Measurements from ENCODE around the gene DYNC1I2.

The DYNC1I2 gene

DNA sequence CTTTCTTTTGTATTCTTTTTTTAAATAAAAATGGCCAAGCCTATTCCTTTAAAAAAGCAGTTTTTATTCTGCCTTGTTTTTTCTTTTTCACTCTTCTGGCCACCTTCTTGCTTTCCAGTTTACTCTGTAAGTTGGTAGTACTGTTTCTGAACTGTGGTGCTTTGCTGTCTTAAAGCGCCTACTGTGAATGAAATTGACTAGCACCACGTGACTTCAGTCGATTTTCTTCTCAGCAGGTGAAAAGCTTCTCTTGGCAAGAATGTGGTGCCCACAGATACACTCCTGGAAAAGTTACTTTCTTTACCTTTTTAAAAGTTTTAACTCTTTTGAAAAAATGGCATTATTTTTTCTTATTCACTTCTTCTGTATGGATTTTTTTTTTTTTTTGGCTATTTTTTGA, 32.4 kb downstream of the DYNC1I2 start:
- TF ChIP-seq CEBPB (IDR thresholded peaks at IDR 0.05) (no peak), FOXM1 (IDR thresholded peaks at IDR 0.05; ENCODE audit: borderline replicate concordance, low read depth) (no peak), CREB1 (IDR thresholded peaks at IDR 0.05; ENCODE audit: low read depth) (no peak), EGR1 (IDR thresholded peaks at IDR 0.05) (no peak), RAD21 (IDR thresholded peaks at IDR 0.05; ENCODE audit: low read depth) (no peak), TEAD4 (IDR thresholded peaks at IDR 0.05) (no peak), ZBTB7A (IDR thresholded peaks at IDR 0.05; ENCODE audit: low read depth) (no peak), TCF12 (IDR thresholded peaks at IDR 0.05; ENCODE audit: low read depth) (no peak), NFIC (IDR thresholded peaks at IDR 0.05) (no peak), TAF1 (IDR thresholded peaks at IDR 0.05; ENCODE audit: low read depth) (no peak)
- TF ChIP-seq, protein P1, sequence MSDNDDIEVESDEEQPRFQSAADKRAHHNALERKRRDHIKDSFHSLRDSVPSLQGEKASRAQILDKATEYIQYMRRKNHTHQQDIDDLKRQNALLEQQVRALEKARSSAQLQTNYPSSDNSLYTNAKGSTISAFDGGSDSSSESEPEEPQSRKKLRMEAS (IDR thresholded peaks at IDR 0.05) = no peak

DNA sequence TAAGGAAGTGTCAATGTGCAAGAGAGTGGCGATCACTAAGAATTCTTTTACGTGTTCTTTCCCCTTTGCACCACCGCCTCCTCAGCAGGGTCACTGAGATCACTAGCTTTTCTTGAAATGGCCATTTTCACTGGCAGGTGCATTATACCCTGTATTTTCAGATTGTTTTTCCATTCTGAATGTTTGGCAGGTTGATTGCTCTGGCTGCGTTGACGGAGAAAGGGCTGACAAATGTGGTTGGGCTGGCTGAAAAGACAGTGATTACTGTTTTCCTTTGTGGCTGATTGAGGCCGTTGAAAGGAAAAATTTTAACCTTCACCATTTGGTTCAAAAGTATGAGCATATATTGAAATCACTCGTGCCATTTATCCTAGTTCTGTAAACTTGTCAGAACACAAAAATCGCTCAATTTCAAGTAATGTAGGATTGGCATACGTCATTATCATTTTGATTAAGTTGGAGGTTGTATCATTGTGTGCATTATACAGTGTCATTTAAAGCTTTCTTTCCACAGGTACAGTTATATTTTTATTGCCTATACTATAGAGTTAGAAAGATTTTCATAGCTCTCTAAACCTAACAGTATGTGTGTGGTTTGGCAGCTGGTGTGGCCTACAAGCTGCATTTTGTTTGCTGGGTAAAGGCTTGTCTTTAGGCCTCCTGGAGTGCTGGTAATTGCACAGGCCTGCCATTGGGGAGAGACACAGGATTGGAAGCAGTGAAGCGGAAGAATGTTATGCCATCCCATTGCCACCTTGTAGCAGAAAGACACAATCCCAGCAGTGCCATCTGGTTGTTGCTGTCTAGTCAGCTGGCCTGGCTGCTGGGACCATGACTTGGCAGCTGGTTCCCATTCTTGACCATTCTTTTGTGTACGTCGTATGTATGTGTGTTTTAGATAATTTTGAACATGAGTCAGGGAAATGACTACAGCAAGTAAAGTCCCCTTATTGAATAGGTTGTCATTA, 36.7 kb downstream of the DYNC1I2 start:
- TF ChIP-seq YY1 (IDR thresholded peaks at IDR 0.05; ENCODE audit: low read depth) (no peak), RAD21 (IDR thresholded peaks at IDR 0.05; ENCODE audit: low read depth) (no peak), CEBPB (IDR thresholded peaks at IDR 0.05) (no peak), EGR1 (IDR thresholded peaks at IDR 0.05) (no peak), FOXM1 (IDR thresholded peaks at IDR 0.05; ENCODE audit: borderline replicate concordance, low read depth) (no peak), TCF12 (IDR thresholded peaks at IDR 0.05; ENCODE audit: low read depth) (no peak), TEAD4 (IDR thresholded peaks at IDR 0.05) (no peak), NFIC (IDR thresholded peaks at IDR 0.05) (no peak), CREB1 (IDR thresholded peaks at IDR 0.05; ENCODE audit: low read depth) (no peak), TAF1 (IDR thresholded peaks at IDR 0.05; ENCODE audit: low read depth) (no peak), ZBTB7A (IDR thresholded peaks at IDR 0.05; ENCODE audit: low read depth) (no peak), EP300 (IDR thresholded peaks at IDR 0.05; ENCODE audit: borderline replicate concordance) (no peak)
- TF ChIP-seq, protein P2, sequence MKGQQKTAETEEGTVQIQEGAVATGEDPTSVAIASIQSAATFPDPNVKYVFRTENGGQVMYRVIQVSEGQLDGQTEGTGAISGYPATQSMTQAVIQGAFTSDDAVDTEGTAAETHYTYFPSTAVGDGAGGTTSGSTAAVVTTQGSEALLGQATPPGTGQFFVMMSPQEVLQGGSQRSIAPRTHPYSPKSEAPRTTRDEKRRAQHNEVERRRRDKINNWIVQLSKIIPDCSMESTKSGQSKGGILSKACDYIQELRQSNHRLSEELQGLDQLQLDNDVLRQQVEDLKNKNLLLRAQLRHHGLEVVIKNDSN (IDR thresholded peaks at IDR 0.05) = no peak
- TF ChIP-seq, protein P3, sequence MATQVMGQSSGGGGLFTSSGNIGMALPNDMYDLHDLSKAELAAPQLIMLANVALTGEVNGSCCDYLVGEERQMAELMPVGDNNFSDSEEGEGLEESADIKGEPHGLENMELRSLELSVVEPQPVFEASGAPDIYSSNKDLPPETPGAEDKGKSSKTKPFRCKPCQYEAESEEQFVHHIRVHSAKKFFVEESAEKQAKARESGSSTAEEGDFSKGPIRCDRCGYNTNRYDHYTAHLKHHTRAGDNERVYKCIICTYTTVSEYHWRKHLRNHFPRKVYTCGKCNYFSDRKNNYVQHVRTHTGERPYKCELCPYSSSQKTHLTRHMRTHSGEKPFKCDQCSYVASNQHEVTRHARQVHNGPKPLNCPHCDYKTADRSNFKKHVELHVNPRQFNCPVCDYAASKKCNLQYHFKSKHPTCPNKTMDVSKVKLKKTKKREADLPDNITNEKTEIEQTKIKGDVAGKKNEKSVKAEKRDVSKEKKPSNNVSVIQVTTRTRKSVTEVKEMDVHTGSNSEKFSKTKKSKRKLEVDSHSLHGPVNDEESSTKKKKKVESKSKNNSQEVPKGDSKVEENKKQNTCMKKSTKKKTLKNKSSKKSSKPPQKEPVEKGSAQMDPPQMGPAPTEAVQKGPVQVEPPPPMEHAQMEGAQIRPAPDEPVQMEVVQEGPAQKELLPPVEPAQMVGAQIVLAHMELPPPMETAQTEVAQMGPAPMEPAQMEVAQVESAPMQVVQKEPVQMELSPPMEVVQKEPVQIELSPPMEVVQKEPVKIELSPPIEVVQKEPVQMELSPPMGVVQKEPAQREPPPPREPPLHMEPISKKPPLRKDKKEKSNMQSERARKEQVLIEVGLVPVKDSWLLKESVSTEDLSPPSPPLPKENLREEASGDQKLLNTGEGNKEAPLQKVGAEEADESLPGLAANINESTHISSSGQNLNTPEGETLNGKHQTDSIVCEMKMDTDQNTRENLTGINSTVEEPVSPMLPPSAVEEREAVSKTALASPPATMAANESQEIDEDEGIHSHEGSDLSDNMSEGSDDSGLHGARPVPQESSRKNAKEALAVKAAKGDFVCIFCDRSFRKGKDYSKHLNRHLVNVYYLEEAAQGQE (IDR thresholded peaks at IDR 0.05; ENCODE audit: low read depth) = no peak
- TF ChIP-seq, protein P1 (IDR thresholded peaks at IDR 0.05) = no peak

DNA sequence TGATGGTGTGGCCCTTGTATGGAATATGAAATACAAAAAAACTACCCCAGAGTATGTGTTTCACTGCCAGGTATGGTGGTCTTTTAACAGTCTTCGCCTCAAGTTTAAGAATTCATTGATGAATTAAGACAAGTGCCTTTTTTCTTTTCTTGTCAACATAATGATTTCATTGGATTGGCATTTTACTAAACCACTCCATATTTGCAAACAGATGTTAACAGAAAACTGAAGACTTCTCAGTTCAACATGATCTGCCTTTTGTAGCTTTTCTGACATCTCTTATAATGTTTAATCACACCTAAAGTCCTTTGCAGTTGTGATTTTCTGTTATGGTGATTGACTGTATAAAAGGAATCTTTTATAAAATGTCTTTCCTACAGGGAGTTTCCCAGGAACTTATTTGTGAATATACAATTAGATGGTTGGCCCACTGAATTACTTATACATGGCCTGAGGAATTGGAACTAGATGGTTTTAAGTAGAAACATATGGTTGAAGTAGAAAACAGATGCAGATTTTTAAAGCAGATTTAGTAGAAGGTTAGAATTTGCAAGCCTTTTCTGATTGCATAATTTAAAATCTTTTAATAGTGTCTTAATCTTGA, 39.7 kb downstream of the DYNC1I2 start:
- no peak for TF ChIP-seq EP300 (IDR thresholded peaks at IDR 0.05; ENCODE audit: borderline replicate concordance)
- TF ChIP-seq ZBTB7A (IDR thresholded peaks at IDR 0.05; ENCODE audit: low read depth) = no peak
- TF ChIP-seq TAF1 (IDR thresholded peaks at IDR 0.05; ENCODE audit: low read depth) = no peak
- TF ChIP-seq TEAD4 (IDR thresholded peaks at IDR 0.05) = no peak
- TF ChIP-seq YY1 (IDR thresholded peaks at IDR 0.05; ENCODE audit: low read depth) = no peak
- no peak for TF ChIP-seq FOXM1 (IDR thresholded peaks at IDR 0.05; ENCODE audit: borderline replicate concordance, low read depth)
- no peak for TF ChIP-seq CEBPB (IDR thresholded peaks at IDR 0.05)
- TF ChIP-seq, protein P1 (IDR thresholded peaks at IDR 0.05) = no peak
- no peak for TF ChIP-seq RAD21 (IDR thresholded peaks at IDR 0.05; ENCODE audit: low read depth)
- TF ChIP-seq, protein P2 (IDR thresholded peaks at IDR 0.05) = no peak
- TF ChIP-seq, protein P3 (IDR thresholded peaks at IDR 0.05; ENCODE audit: low read depth) = no peak
- no peak for TF ChIP-seq NFIC (IDR thresholded peaks at IDR 0.05)

DNA sequence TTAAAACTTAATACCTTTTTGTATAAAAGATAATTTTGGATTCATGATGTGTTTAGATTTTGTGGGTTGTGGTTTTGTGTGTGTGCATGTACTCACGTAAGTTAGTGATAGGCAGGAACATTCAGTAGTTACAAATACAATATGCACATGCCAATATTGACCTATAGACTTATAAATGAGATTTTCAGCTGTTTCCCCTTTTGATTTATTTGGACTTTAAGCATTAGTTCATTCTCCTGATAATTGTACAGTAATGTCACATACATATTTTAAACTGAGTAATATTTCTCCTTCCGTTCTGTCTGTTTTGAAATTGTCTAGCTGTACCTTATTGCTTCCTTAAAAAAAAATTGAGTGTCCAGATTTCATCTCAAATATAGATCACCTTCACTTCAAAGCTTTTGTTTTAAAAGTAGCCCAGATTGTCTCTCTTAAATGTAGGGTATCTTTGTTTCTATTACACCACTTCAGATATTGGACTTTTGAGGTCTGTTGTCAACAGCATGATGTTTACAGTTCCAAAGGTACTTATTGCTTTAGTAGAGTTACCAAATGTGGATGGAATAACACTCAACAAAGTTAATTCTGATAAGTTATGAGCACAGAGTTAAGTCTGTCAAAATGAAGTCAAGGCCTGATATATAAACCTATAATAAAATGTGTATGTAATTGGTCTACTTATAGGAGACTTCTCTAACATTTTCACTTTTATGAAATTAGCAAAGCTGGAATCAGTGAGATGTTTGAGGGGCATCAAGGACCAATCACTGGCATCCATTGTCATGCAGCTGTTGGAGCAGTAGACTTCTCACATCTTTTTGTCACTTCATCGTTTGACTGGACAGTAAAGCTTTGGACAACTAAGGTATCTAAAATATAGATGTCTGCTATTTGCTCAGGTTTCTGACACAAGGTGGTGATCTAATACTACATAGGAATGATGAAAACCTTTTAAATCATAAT, 42.0 kb downstream of the DYNC1I2 start:
- TF ChIP-seq RAD21 (IDR thresholded peaks at IDR 0.05; ENCODE audit: low read depth) = no peak
- TF ChIP-seq TAF1 (IDR thresholded peaks at IDR 0.05; ENCODE audit: low read depth) = no peak
- TF ChIP-seq, protein P2 (IDR thresholded peaks at IDR 0.05) = no peak

Measured in Ishikawa (cell line).